SJCRH30 (cell line): ENCODE measurements around the gene NAMPT. TPM values are rescaled to one million over a fixed set of nuclear protein-coding genes. Genes with fewer than 3 reads are reported as not detected.

Experiments used
- DNase-seq, 2 experiments: peaks; one replicate each; pipeline ENCODE4 v3.0.0-alpha.2; 2015 to 2020
- H3K27ac ChIP-seq: fragments of 250-450 bp; sonication (Bioruptor Pico); 2 replicates; pipeline ENCODE4 v1.5.1; 2020; ENCODE audit warnings: mild to moderate bottlenecking, moderate library complexity
- H3K27me3 ChIP-seq: fragments of 250-450 bp; sonication (Bioruptor Pico); 2 replicates; pipeline ENCODE4 v1.5.1; 2020; ENCODE audit warnings: mild to moderate bottlenecking, moderate library complexity
- H3K36me3 ChIP-seq: fragments of 250-450 bp; sonication (Bioruptor Pico); 2 replicates; pipeline ENCODE4 v1.5.1; 2020; ENCODE audit warnings: mild to moderate bottlenecking, moderate library complexity
- H3K4me1 ChIP-seq: fragments of 250-450 bp; sonication (Bioruptor Pico); 2 replicates; pipeline ENCODE4 v1.5.1; 2020; ENCODE audit warnings: mild to moderate bottlenecking, moderate library complexity
- H3K4me3 ChIP-seq: fragments of 250-450 bp; sonication (Bioruptor Pico); 2 replicates; pipeline ENCODE4 v1.5.1; 2020; ENCODE audit warnings: mild to moderate bottlenecking, moderate library complexity
- H3K9me3 ChIP-seq: fragments of 250-450 bp; sonication (Bioruptor Pico); replicated peaks from 2 replicates; pipeline ENCODE4 v1.5.1; 2020; ENCODE audit warnings: mild to moderate bottlenecking, moderate library complexity
- total RNA-seq: library from RNA; depleted of rRNA; stranded (reverse); fragments of >200 nt; shearing (Covaris generic); gene quantifications from 2 replicates; pipeline ENCODE4 v1.2.3, GENCODE V29; 2014

Gene NAMPT
- total RNA-seq, 1 experiment from 2014 or later, result 36.2 TPM

DNA sequence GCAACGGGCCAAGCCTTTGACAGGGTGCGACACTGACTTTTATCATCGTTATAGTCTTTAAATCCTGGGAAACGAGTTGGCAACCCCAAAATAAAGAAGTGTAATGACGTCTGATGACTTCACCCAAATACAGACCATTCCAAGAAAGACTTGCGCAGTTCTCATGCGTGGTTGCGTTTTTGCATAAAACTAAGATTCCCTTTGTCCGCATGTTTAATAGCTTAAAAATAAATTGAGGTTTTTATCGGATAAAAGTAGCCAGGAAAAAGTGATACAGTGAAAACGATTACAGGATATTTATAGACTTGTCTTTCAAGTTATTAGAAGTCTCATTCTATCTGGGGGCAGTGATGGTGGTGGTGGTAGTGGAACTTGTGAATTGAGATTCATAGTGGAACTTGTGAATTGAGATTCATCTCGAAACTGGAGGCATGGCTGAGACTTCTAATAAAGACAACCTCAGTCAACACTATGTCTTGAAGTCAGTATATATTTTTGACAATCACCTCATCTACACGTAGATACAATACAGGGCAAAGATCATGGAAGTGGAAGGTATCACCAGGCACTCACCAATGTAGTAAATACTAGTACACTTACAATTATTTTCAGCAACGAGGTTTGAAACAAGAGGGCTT lies 1.2 kb upstream of the NAMPT start:
- no peaks in the 10 kb centered on the region for H3K36me3 ChIP-seq
- no peaks in the 10 kb centered on the region for H3K9me3 ChIP-seq
- peaks cover 2% of the 10 kb centered on the region; the same call in 1 of the 2 replicates for H3K27me3 ChIP-seq
- peak overlapping the region; percentile 77 for H3K4me3 ChIP-seq
- no peak for DNase-seq
- H3K4me1 ChIP-seq, result peaks cover 7% of the 10 kb centered on the region; the same call in 1 of the 2 replicates
- H3K27ac ChIP-seq, result peak overlapping the region; percentile 77

DNA sequence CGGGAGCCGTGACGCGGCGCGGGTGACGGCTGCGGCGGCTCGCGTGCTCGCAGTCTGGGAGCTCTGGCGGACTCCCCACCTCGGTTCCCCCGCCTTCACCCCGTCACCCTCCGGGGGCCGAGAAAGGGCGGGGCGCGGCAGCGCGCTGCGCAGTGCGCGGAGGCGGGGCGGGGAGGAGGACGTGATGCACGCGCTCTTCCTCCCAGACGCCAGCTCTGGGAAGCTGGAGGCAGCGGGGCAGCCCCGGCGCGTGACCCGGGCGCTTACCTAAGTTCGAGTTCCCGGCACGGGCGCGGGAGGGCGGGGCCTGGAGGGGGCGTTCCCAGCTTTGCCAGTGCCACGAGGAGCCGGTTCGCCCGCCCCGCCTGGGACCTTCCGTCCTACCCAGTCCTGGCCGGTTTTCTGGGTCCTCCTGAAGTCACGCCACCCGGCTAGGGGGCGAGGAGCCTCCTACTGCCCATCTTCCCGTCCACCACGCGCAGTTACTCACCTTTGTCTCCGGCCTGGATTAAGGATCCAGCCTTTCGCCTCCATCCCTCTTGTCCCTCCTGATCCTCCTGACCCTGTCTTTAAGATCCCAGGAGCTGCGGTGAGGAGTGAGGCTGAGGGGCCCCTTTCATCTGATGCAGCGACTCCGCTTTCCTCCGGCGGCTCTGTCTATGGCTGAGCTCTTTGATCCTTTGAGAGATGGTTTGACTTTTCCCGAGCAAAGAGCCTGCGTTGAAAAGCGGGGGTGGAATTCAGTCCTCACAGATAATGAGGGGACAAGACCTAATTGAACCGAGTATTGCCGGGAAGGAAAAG lies 470 bp upstream of the NAMPT start:
- DNase-seq, result peak; percentile 95 to 96
- Histone ChIP-seq H3K27me3 (no peaks in the 10 kb centered on the region), H3K27ac (peak overlapping the region; percentile 77), H3K36me3 (no peaks in the 10 kb centered on the region), H3K4me1 (peaks cover 7% of the 10 kb centered on the region; the same call in 1 of the 2 replicates), H3K4me3 (peak overlapping the region; percentile 77), H3K9me3 (no peaks in the 10 kb centered on the region)

DNA sequence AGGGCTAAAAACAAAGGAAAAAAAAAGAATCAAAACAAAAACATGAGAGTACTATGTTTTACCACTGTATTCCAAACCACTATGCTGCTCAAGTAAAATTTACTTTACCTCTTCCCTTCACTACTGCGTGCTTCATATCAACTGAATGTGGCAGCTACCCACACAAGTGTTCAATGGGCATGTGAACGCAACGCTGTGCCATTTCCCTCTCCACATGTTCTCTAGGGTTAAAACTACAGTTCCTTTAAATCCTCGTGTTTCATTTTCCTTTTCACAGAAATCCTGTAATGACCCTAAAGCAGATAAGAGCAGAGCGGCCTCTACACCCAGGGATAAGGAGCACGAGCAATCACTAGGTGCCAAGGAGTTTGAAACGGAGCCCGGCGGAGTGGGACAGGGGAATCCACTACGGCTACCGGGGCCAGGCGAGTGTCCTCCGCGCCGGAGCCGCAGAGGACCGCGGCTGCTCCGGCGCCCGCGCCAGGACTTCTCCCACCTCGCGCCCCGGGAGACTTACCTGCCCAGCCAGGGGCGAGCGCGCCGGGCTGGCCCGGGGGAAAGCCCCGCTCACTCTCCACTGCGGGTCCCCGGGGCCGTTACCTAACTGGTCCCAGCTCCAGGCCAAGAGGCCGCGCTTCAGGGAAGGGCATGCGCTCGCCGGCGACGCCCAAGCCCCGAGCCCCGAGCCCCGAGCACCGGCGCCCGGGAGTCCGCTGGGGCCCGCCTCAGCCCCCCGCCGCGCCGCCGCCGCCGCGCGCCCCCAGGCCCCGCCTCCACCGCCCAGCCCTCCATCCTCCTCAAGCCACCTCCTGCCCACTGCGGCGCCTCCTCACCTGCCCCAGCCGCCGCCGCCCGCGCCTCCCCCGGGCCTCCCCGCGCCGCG lies 711 bp downstream of the NAMPT start:
- Histone ChIP-seq H3K4me1 (peaks cover 7% of the 10 kb centered on the region; the same call in 1 of the 2 replicates), H3K9me3 (no peaks in the 10 kb centered on the region), H3K27ac (peak overlapping the region; percentile 22), H3K27me3 (no peaks in the 10 kb centered on the region), H3K36me3 (no peaks in the 10 kb centered on the region; the same call in 1 of the 2 replicates), H3K4me3 (peak overlapping the region; percentile 77)
- DNase-seq, result peak; percentile 34 to 61

DNA sequence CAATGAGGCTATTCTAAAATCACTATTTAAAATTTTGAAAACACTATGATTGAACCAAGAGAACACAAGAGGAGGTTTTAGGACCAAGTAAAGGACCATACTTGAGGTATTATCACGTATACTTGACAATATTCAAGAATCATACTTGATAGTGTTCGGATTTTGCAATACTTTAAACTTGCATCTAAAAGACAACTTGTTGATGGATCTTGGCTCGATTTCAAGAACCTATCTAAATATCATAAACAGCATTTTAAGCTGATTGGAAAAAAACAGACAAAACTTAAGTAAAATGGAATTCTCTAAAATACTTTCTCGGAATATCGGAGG lies 1.3 kb downstream of the NAMPT start:
- DNase-seq, result no peak
- Histone ChIP-seq H3K27me3 (no peaks in the 10 kb centered on the region), H3K9me3 (no peaks in the 10 kb centered on the region), H3K4me3 (peak overlapping the region; percentile 77), H3K36me3 (no peaks in the 10 kb centered on the region; the same call in 1 of the 2 replicates), H3K27ac (no peak overlapping the region), H3K4me1 (peaks cover 7% of the 10 kb centered on the region; the same call in 1 of the 2 replicates)

DNA sequence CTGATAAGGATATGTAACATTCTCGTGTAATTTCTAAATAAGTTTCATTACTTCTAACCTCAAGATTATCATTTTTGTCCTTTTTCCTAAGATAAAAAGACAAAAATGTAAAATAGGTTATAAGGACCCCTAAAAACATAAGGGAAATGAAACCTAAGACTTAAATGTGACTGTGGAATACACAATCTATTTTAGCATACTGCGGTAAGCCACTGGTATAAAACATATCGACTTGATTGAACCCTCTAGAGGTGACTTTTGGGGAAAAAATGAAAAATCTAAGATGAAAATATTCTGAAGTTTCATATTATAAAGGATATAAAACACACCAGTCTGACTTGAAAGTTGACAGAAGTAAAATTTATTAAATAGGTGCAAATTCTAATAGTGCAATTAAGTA lies 1.9 kb downstream of the NAMPT start:
- H3K4me3 ChIP-seq, result no peak overlapping the region
- H3K36me3 ChIP-seq, result no peaks in the 10 kb centered on the region; the same call in 1 of the 2 replicates
- no peak for DNase-seq
- no peaks in the 10 kb centered on the region for H3K27me3 ChIP-seq
- H3K4me1 ChIP-seq, result peaks cover 7% of the 10 kb centered on the region; the same call in 1 of the 2 replicates
- H3K9me3 ChIP-seq, result no peaks in the 10 kb centered on the region
- H3K27ac ChIP-seq, result no peak overlapping the region

DNA sequence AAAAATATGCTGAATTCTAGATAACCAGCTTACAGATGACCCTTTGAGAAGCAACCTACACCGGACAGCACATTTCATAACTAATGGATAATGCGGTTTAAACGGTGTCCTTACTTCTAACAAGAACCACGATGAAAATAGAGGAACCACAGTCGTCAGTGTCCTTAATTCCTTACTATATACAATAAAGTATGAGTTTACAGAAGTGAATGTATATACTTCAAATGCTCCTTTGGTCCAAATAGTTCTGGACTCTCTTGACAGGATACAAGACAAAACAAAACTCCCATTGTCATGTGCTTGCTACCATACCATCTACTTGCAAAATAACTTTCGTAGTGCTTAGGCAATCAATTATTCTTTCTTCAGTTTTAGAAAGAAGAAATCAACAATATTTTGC lies 2.4 kb downstream of the NAMPT start:
- DNase-seq, result no peak
- Histone ChIP-seq H3K27ac (no peak overlapping the region), H3K4me3 (no peak overlapping the region), H3K36me3 (no peaks in the 10 kb centered on the region; the same call in 1 of the 2 replicates), H3K4me1 (peaks cover 7% of the 10 kb centered on the region; the same call in 1 of the 2 replicates), H3K27me3 (no peaks in the 10 kb centered on the region), H3K9me3 (no peaks in the 10 kb centered on the region)

DNA sequence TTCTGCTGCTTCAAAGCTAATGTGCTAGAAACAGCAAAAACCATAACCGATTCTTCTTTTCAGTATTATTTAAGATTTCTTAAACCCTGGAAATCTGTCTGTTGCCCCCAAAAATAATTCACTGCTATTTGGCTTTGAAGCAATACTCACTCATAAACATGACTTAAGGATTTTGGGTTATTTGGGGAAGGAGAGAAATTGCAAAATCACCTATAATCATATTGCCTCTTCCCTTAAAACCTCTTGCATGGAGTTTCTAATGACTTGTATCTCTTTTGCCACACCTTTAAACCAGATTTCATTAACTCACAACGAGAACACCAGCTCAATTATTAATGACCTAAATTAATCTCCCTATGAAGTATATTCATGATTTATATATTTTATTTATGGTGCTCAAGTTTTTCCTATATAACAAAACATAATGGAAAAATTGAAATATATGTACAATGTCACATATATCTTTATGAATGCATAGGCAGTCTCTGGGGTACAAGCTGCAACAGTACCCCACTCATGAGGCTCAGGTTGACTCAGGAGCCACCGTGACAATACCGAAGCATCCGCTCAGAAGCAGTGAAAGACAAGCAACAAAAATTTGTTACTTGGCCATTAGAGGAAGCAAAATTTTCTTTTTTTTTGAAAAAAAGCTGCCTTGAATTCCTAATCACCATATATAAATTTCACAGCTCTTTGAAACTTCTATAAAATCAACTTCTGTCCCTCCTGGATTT lies 3.0 kb downstream of the NAMPT start:
- no peaks in the 10 kb centered on the region; the same call in 1 of the 2 replicates for H3K36me3 ChIP-seq
- H3K4me1 ChIP-seq, result peaks cover 7% of the 10 kb centered on the region; the same call in 1 of the 2 replicates
- H3K9me3 ChIP-seq, result no peaks in the 10 kb centered on the region
- H3K27ac ChIP-seq, result no peak overlapping the region
- DNase-seq, result no peak
- H3K27me3 ChIP-seq, result no peaks in the 10 kb centered on the region
- H3K4me3 ChIP-seq, result no peak overlapping the region

DNA sequence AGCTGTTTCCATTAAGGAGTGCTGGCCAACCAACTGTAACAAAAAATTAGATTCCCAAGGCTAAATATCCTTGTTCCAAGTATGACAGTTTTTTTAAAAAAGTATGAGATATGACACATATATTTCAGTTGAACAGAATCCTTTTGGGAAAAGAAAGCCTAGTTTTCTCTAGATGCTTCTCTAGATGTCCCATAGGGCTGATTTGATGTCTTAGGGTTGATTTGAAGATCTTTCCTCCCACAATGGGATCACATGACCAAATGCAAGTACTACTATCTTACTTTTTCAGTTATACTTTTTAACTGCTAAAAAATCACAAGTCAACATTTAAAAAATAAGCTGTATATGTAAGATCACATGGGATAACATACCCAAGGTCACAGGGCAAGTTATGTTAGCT lies 3.7 kb downstream of the NAMPT start:
- no peak overlapping the region for H3K27ac ChIP-seq
- H3K9me3 ChIP-seq, result no peaks in the 10 kb centered on the region
- no peak for DNase-seq
- H3K4me1 ChIP-seq, result peaks cover 7% of the 10 kb centered on the region; the same call in 1 of the 2 replicates
- no peaks in the 10 kb centered on the region for H3K27me3 ChIP-seq
- no peak overlapping the region for H3K4me3 ChIP-seq
- H3K36me3 ChIP-seq, result peaks cover 3% of the 10 kb centered on the region

DNA sequence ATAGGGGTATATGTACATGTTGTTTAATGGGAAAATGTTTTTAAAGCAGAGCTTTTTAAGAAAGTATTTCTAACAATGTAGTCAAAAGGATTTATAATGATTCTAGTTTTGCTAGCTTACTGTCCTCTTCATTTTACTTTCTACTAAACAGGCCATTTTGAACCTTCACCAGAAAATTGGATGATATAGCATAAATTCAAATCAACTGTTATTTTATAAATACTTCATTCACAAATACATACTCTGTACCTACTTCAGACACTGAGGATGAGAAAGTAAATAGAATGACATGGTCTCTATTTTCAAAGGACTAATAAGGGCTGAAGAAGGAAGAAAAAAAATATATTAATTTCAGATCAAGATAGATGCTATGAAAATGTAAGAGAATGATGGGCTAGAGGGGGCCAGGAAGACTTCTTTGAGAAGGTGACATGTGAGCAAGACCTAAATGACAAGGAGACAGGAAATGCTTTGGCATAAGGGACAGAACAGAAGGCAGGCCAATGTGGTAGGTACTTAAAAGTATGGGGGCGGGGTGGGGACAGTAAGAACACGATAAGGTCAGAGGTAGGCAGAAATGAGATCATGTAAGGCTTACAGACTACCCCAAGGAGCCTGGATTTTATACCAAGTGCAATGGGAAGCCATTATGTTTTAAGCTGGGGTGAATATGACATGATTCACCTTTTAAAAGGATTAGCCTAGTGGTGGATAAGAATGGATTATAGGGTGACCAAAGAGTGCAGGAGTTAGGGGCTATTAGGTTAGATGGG lies 5.2 kb downstream of the NAMPT start:
- Histone ChIP-seq H3K4me1 (peaks cover 7% of the 10 kb centered on the region; the same call in 1 of the 2 replicates), H3K27ac (no peak overlapping the region), H3K27me3 (no peaks in the 10 kb centered on the region), H3K9me3 (no peaks in the 10 kb centered on the region), H3K36me3 (peaks cover 15% of the 10 kb centered on the region), H3K4me3 (no peak overlapping the region)
- no peak for DNase-seq

DNA sequence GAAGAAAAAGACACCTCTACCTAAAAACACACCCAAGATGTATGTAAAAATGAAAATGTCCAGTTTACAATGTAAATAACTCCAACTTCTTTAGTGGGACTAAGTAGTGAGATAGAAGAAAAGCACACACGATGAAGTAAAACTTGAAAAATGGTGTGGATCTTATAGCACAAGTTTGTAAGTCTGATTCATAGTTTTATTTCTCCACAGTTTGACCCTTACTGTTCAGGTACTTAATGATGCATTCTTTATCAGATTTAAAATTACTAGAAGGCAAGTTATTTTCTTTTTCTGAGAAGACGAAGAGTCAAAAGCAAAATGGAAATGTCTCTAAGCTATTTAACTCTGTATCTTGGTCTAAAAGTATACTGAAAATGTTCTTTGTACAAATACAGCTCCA lies 6.1 kb downstream of the NAMPT start:
- no peak for DNase-seq
- peaks cover 7% of the 10 kb centered on the region; the same call in 1 of the 2 replicates for H3K4me1 ChIP-seq
- H3K9me3 ChIP-seq, result no peaks in the 10 kb centered on the region
- H3K4me3 ChIP-seq, result no peak overlapping the region
- H3K27ac ChIP-seq, result no peak overlapping the region
- H3K36me3 ChIP-seq, result peaks cover 17% of the 10 kb centered on the region
- no peaks in the 10 kb centered on the region for H3K27me3 ChIP-seq

DNA sequence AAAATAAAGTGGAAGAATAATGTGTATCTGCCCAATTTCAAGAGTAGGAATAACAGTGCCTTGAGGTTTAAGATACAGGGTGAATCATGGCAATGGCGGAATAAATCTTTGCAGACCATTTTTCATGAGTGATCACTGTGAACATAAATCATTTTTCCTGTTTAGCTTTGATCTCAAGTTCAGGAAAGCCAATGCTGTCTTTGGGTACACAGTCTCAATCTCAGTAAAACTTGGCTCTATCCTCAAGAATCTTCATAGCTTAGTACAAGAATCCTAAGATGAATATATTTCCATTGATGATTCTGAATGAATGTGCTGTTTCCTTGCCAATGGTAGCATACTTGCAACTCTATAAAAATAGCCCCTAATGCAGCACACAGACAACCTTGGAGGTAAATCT lies 6.8 kb downstream of the NAMPT start:
- Histone ChIP-seq H3K36me3 (peaks cover 18% of the 10 kb centered on the region), H3K27me3 (no peaks in the 10 kb centered on the region), H3K9me3 (no peaks in the 10 kb centered on the region), H3K4me1 (0 out of 2 replicates have a peak, but pooled peaks cover 4% of the 10 kb centered on the region), H3K27ac (no peak overlapping the region), H3K4me3 (no peak overlapping the region)
- DNase-seq, result no peak

DNA sequence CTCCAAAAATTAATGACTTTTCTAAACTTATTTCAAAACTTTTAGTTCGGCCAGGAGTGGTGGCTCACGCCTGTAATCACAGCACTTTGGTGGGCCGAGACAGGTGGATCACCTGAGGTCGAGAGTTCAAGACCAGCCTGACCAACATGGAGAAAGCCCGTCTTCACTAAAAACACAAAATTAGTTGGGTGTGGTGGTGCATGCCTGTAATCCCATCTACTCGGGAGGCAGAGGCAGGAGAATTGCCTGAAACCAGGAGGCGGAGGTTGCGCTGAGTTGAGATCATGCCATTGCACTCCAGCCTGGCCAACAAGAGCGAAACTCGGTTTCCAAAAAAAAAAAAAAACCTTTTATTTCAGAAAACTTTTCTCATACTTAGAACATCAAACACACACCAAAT lies 8.3 kb downstream of the NAMPT start:
- no peak for DNase-seq
- Histone ChIP-seq H3K4me3 (no peak overlapping the region), H3K9me3 (no peaks in the 10 kb centered on the region), H3K27ac (no peak overlapping the region), H3K27me3 (no peaks in the 10 kb centered on the region), H3K36me3 (peaks cover 25% of the 10 kb centered on the region), H3K4me1 (no peaks in the 10 kb centered on the region)

DNA sequence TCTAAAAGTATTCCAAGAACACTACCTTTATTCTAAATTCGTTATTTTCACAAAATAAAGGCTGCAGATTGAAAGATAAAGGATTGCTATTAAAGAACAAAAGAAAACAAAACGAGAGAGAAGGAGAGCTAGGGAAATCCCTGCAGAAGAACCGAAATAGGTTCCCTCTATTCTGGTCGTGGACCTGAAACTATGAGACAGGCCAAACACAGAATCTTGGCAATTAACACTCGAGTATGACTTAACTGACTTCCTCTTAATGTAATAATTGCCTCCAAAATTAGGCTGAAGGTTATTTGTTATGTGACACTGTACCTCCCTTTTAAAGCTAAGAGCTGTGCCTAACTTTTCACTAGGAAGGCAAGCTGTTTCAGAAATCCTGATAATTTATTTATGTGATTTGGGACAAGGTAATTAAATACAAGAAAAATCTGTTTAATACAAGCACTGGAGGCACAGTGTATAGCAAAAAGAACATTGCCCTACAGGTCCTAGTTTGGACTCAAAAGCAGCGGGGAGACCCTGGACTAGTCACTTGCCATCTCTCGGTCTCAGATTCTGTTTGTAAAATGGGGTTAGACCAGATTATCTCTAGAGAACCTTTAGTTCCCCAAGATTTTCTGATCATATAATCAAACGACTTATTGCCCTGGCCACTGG lies 11.6 kb downstream of the NAMPT start:
- Histone ChIP-seq H3K36me3 (peaks cover 35% of the 10 kb centered on the region), H3K27me3 (no peaks in the 10 kb centered on the region), H3K4me3 (no peak overlapping the region), H3K9me3 (no peaks in the 10 kb centered on the region), H3K27ac (no peak overlapping the region), H3K4me1 (no peaks in the 10 kb centered on the region)
- no peak for DNase-seq
